Activated CD4-positive, alpha-beta T cell treated with anti-CD3 and anti-CD28 coated beads, Interleukin-2, amount 50 U/mL, for 4 hours (primary cell): ENCODE data around the gene FAM193A.
"Not testable (repeated sequence)": the region's sequence is repeated elsewhere in the genome, so short reads cannot be mapped to it uniquely, and the experiment has no call there.

ENCODE experiments used
- DNase-seq, 2 experiments: peaks; one replicate each; pipeline ENCODE4 v3.0.0-alpha.2; 2020

The FAM193A gene

DNA sequence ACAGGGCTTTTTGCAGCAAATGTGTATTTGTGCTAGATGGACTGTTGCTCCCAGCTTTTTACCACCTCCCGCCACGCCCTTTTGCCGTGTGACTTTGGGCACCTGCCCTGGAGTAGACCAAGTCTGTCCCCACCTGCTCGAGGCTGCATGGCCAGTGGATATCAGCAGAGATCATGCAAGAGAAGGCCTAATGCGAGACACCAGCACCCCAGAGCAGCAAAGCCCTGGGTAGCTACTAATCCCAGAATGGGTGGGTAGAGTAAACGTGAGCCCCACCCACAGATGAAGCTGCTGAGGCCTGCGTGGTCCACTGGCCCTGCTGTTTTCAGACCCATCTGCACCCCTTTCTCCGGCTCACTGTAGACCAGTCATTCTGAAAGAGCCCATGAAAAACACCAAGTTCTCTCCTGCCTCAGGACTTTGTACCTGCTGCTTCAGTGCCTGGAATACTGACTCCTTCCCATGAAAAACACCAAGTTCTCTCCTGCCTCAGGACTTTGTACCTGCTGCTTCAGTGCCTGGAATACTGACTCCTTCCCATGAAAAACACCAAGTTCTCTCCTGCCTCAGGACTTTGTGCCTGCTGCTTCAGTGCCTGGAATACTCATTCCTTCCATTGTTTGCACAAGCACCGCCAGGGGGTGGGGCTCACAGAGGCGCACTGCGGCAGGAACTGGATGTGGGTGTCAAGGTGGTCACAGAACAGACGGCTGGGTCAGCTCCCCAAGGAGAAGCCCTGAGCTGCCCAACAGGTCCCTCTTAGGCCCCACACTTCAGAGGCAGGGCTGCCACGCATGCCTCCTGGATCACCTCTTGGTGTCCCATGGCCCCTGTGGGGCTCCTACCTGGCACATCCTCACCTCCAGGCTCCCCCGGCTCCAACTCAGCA lies 224.8 kb downstream of the FAM193A start:
- no peak for DNase-seq

DNA sequence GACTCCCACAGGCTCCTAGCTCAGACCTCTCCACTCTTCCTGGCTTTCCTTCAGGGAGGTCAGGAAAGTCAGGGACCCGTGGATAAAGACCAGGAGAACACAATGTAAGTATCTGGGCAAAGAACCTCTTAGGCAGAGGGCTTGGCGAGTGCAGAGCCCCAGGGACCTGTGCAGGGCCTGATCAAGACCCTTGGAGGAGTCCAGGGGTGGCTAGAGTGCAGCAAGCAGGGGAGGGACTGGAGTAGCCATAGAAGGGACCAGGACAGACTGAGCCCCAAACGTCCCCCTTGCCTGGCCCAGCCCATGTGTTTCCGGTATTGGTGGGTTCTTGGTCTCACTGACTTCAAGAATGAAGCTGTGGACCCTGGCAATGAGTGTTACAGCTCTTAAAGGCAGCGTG lies 225.6 kb downstream of the FAM193A start:
- DNase-seq = no peak

DNA sequence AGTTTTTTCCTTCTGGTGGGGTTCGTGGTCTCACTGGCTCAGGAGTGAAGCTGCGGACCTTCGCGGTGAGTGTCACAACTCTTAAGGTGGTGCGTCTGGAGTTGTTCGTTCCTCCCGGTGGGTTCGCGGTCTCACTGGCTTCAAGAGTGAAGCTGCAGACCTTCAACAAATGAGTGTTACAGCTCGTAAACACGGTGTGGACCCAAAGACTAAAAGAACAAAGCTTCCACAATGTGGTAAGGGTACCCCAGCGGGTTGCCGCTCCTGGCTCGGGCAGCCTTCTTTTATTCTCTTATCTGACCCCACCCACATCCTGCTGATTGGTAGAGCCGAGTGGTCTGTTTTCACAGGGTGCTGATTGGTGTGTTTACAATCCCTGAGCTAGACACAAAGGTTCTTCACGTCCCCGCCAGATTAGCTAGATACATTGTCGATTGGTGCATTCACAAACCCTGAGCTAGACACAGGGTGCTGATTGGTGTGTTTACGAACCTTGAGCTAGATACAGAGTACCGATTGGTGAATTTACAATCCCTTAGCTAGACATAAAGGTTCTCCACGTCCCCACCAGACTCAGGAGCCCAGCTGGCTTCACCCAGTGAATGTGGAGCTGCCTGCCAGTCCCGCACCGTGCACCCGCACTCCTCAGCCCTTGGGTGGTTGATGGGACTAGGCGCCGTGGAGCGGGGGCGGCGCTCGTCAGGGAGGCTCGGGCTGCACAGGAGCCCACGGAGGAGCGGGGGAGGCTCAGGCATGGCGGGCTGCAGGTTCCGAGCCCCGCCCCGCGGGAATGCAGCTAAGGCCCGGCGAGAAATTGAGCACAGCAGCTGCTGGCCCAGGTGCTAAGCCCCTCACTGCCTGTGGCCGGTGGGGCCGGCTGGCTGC lies 226.3 kb downstream of the FAM193A start:
- not testable (repeated sequence) for DNase-seq

- DNase-seq = no peak
These were observed 227.1 kb downstream of the FAM193A start for GRCh38 chr4:2763511-2763967.

GRCh38 chr4:2765832-2766526 lies 229.5 kb downstream of the FAM193A start:
- no peak for DNase-seq

GRCh38 chr4:2767046-2767704 lies 230.7 kb downstream of the FAM193A start:
- no peak for DNase-seq

DNA sequence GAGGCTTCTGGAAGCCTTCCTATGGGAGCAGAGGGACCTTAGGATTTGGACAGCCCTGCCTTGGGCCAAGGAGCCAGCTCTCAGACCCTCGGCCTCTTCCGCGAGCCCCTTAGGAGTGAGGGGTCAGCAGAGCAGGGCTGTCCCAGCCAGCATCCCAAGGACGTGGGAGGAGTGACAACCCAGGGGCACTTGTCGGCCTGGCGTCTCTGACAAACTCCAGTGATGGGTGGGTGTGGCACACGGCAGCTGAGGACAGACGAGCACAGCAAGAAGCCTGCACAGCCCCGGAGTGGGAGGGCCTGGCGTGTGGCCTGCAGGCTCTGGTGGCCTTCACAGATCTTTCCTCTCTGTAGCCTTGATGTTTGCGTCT lies 231.2 kb downstream of the FAM193A start:
- DNase-seq = no peak

DNA sequence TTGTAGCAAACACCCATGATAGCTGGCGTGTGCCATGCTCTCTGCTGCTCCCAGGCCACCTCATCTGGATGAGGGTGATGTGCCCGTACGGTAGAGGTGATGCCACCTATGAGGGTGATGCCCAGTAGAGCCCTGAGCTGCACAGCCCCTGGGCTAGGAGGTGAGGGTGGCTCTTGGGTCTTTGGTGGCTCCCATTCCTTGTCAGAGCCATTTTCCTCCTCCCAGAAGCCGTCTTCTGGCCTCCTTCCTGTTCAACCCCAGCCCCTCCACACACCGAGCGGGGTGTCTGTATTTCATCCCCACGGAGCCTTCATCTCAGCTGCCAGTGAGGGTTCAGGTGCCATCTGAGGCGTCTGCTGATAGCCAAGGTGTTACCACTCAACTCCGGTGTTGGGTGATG lies 231.7 kb downstream of the FAM193A start:
- DNase-seq = no peak

DNA sequence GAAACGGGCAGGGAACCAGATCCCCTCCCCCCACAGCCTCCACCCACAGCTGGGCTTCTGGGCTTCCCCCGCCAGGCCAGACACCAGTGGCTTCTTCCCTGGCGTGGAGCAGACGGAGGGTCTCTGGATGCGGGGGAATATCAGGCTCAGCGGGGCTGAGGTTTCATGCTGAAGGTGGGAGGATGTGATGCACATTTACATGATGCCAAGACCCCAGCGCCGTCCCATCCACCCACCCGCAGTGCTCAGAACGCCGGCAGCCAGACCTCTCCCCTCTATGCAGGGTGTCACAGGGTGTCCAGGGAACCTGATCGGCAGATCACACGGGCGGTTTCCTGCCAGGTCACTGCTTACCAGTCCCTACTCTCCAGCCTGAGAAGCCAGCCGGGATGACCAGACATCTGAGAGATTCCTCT lies 232.5 kb downstream of the FAM193A start:
- DNase-seq = no peak

- no peak for DNase-seq
These were observed 234.8 kb downstream of the FAM193A start for GRCh38 chr4:2771264-2771663.

GRCh38 chr4:2780643-2781042 lies 244.2 kb downstream of the FAM193A start:
- DNase-seq = not testable (repeated sequence)

- no peak for DNase-seq
These were observed 245.5 kb downstream of the FAM193A start for GRCh38 chr4:2781911-2782310.
